GM12892 (cell line): Measurements from ENCODE around the gene RPS6KA2.

Experiments
- DNase-seq: peaks from one replicate; pipeline ENCODE4 v3.0.0; 2011; ENCODE audit not compliant: insufficient read length
- FAIRE-seq: peaks from 2 replicates; lab custom pipeline; 2011; peaks lifted over from hg19 to GRCh38; lab: Jason Lieb, UNC
- POLR2A ChIP-seq: IDR thresholded peaks from 2 replicates; pipeline ENCODE4 v1.6.1; 2011; ENCODE audit warnings: low read depth, low read length, control low read depth
- POLR2AphosphoS5 ChIP-seq: IDR thresholded peaks from 2 replicates; pipeline ENCODE4 v1.6.1; 2011; ENCODE audit warnings: low read depth, low read length, control low read depth
- TAF1 ChIP-seq: IDR thresholded peaks from 2 replicates; pipeline ENCODE4 v1.6.1; 2011; ENCODE audit warnings: low read depth, mild to moderate bottlenecking, control low read depth, low read length, borderline replicate concordance

The RPS6KA2 gene

DNA sequence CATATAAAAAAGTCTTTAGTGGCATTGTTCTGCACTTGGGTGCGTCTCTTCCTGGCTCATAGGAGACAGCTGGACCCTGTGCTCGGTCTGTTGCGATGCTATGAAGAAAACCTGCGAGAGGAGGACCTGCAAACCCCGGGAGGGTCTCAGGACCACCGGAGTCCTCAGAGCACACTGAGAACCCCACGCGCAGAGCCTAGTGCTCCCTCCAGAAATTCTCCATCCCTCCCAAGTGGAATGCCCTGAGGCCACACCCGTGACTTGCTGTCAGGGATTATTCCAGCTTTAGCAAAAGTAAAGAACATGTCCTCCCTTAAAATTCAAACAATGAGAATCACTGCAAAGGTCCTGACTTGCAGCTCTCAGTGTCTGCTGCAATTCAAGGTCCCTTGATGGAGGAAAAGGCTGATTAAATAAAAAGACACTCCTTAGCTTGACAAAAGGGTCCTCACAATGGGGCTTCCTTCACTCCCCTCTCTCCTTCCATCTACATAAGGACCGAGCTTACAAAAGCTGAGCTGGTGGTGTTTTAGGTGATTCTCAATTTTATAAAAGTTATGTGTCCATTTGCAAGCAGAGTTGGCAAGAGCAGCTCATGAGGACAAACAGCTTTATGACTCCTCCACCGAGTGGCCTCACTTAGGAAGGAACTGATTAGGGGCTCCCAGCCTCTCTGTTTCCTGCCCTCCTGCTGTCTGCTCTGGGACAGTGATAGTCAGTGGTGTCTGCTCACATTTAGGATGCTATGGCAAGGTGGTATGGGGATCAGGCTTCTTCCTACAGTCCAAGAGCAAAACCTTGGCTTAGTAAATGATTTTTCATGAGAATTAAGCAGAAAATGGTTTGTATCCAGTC, 137.5 kb downstream of the RPS6KA2 start:
- FAIRE-seq, result no peak
- no peak for DNase-seq
- TF ChIP-seq POLR2A, result no peak
- TF ChIP-seq TAF1, result no peak
- no peak for TF ChIP-seq POLR2AphosphoS5

DNA sequence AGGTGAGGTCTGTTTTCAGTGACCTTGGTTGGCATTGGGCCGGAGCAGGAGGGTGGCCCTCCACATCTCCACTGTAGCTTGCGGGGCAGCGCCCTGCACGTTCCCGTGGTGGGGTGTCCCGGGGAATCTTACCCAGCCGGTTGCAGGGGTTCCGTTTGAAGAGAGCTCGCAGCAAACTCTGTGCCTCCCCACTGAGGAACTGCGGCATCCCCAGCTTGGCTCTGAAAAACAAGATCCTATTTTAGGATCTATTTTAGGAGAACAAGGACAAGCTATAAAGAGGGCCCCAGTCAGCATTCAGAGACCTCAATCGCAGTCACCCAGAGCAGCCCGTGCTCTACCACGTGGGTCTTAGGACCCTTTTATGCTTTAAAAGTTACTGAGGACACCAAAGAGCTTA, 138.3 kb downstream of the RPS6KA2 start:
- no peak for DNase-seq
- TF ChIP-seq TAF1, result no peak
- no peak for TF ChIP-seq POLR2AphosphoS5
- TF ChIP-seq POLR2A, result no peak
- no peak for FAIRE-seq

- TF ChIP-seq POLR2AphosphoS5 (no peak), TAF1 (no peak), POLR2A (no peak)
- FAIRE-seq (peak; percentile 99), DNase-seq (peak; percentile 55)
These were observed 138.9 kb downstream of the RPS6KA2 start for GRCh38 chr6:166488076-166488685.

GRCh38 chr6:166487148-166487547, 139.9 kb downstream of the RPS6KA2 start:
- DNase-seq, result no peak
- FAIRE-seq, result no peak
- TF ChIP-seq POLR2AphosphoS5, result no peak
- TF ChIP-seq TAF1, result no peak
- TF ChIP-seq POLR2A, result no peak

DNA sequence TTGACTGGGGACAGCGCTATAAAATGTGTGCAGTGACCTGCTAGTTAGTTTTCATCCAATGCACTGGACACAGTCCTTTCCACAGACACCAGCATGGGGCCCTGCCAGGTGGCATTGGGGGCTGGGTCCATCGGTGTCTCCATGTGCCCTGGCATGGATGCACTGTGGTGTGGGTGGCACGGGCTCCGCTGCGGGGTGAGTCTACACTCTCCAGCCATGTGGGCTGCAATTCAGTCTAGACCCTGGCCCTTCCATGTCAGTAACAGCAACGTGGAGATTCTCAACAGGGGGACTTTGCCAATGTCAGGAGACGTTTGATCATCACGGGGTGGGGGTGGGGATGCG, 140.5 kb downstream of the RPS6KA2 start:
- no peak for TF ChIP-seq TAF1
- TF ChIP-seq POLR2A, result no peak
- no peak for TF ChIP-seq POLR2AphosphoS5
- DNase-seq (no peak), FAIRE-seq (no peak)

GRCh38 chr6:166485651-166486535, 141.2 kb downstream of the RPS6KA2 start:
- no peak for TF ChIP-seq POLR2A
- no peak for TF ChIP-seq POLR2AphosphoS5
- no peak for TF ChIP-seq TAF1
- no peak for DNase-seq
- FAIRE-seq, result no peak

- no peak for FAIRE-seq
- TF ChIP-seq TAF1 (no peak), POLR2AphosphoS5 (no peak), POLR2A (no peak)
- no peak for DNase-seq
These were observed 142.2 kb downstream of the RPS6KA2 start for GRCh38 chr6:166484863-166485262.

DNA sequence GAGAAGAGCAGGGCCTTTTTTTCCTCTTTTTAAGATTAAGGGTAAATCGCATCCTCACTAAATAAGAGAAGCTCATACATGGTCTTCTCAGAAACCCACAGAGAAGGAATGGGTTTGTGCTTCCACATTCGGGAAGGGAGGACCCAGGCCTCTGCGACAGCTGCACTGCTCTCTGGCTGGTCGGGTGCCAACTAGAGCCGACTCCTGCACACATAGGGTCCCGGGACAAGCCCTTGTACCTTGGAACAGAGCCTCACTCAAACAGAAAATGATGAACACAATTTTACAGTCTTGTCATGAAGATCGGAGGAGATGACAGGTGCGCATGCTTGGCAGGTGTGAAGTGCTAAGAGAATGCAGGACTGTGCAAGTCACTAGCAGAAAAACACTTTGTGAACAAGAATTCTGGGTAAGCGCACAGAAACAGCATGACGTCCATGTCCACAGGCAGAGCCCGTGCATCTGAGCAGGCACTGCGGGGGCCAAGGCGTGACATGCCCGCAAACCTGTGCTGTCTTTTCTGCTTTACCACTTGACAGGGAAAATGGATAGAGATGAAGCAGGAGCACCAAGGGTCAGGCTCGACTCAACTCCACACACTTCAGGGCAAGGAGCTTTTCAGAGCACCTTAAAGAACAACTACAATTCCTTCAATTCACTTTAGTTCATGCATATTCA, 143.3 kb downstream of the RPS6KA2 start:
- FAIRE-seq (no peak), DNase-seq (no peak)
- TF ChIP-seq TAF1, result no peak
- no peak for TF ChIP-seq POLR2AphosphoS5
- no peak for TF ChIP-seq POLR2A

GRCh38 chr6:166483026-166483425, 144.0 kb downstream of the RPS6KA2 start:
- no peak for DNase-seq
- TF ChIP-seq TAF1 (no peak), POLR2A (no peak), POLR2AphosphoS5 (no peak)
- no peak for FAIRE-seq

DNA sequence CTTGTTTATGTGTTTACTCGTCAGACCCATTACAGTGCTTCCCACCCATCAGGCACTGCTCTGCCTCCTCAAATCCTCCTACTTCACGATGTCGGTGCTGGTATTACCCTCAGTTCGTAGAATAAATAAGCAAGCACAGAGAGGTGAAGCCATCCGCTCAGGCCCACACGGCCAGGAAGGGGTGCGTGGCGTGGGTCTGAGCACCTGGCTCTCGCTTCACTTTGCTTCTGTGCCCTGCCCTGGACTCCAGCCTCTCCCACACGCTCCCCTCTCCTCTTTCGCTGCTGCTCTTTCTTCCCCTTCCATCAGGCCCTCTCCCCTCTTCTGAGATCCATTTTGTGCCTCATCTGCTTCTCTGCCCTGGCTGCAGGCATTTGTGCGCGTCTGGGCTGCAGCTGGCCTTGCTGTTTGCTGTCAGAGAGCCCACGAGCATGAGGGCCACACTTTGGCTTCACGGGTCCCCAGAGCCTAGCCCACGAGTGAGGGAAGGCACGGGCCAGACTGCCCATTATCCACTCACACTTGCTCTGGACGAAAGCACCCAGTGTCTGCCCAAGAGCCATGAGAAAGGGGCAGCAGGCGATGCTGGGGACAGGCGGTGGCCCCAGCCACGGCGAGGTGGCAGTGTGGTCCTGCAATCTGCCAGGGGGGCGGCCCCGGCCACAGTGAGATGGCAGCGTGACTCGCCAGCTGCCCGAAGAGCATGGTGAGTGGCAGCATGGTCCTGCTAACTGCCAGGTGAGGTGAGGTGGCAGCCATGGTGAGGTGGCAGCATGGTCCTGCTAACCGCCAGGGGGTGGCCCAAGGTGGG, 148.1 kb downstream of the RPS6KA2 start:
- TF ChIP-seq POLR2A (no peak), POLR2AphosphoS5 (no peak), TAF1 (no peak)
- FAIRE-seq (no peak), DNase-seq (no peak)
